ENCODE data around the gene TENM4. TPM values are rescaled to one million over a fixed set of nuclear protein-coding genes. Genes with fewer than 3 reads are reported as not detected.

The TENM4 gene
- total RNA-seq, 1 donor from 2014 or later, result 3.8 TPM

DNA sequence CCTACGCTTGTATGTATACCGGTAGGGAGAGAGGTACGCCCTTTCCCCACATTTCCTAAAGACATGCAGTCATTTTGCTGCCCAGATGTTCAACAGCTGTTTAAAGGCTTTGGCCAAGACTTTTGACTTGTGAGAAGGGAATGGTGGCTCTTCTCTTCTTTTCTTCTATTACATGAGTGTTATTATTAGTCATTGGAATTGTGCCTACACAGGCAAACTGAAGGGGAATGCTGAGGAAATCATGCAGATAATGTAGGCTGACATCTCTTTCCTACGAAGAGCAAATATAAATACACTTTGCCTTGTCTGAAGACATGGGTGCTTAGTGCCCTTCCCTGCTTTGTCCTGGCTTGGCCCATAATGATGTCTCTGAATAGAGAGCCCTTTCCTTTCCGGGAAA, 671.9 kb downstream of the TENM4 start:
- Mint-ChIP-seq H3K4me3 (ENCODE audit: unreplicated experiment) (no peak overlapping the region), H3K27ac (ENCODE audit: unreplicated experiment) (no peak overlapping the region), H3K4me1 (ENCODE audit: low read depth) (no peaks in the 10 kb centered on the region), H3K36me3 (ENCODE audit: low read depth) (no peaks in the 10 kb centered on the region), H3K9me3 (ENCODE audit: low read depth) (no peaks in the 10 kb centered on the region), H3K27me3 (ENCODE audit: low read depth) (no peaks in the 10 kb centered on the region)
- no peak for DNase-seq (ENCODE audit: low spot score)
- TF ChIP-seq, protein P1, sequence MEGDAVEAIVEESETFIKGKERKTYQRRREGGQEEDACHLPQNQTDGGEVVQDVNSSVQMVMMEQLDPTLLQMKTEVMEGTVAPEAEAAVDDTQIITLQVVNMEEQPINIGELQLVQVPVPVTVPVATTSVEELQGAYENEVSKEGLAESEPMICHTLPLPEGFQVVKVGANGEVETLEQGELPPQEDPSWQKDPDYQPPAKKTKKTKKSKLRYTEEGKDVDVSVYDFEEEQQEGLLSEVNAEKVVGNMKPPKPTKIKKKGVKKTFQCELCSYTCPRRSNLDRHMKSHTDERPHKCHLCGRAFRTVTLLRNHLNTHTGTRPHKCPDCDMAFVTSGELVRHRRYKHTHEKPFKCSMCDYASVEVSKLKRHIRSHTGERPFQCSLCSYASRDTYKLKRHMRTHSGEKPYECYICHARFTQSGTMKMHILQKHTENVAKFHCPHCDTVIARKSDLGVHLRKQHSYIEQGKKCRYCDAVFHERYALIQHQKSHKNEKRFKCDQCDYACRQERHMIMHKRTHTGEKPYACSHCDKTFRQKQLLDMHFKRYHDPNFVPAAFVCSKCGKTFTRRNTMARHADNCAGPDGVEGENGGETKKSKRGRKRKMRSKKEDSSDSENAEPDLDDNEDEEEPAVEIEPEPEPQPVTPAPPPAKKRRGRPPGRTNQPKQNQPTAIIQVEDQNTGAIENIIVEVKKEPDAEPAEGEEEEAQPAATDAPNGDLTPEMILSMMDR (IDR thresholded peaks at IDR 0.05), result no peak

DNA sequence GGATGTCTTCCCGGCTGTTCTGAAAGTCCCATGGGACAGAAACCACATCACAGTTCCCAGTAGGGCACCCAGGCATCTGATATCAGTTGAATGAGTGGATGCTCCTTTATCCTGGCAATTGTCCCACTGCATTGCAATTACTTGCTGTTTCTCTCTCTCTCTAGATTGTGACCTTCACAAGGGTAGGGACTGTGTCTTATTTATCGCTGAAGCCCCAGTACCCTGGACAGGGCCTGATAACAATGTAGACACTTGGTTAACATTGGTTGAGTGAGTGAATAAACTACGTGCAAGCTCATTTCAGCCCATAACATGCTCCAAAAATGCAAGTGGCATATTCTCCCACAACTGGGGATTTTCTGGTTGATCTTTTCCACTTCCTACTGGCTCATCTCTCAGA, 672.5 kb downstream of the TENM4 start:
- Mint-ChIP-seq H3K36me3 (ENCODE audit: low read depth) (no peaks in the 10 kb centered on the region), H3K27ac (ENCODE audit: unreplicated experiment) (no peak overlapping the region), H3K4me3 (ENCODE audit: unreplicated experiment) (no peak overlapping the region), H3K9me3 (ENCODE audit: low read depth) (no peaks in the 10 kb centered on the region), H3K27me3 (ENCODE audit: low read depth) (no peaks in the 10 kb centered on the region), H3K4me1 (ENCODE audit: low read depth) (no peaks in the 10 kb centered on the region)
- no peak for DNase-seq (ENCODE audit: low spot score)
- TF ChIP-seq, protein P1 (IDR thresholded peaks at IDR 0.05), result no peak

DNA sequence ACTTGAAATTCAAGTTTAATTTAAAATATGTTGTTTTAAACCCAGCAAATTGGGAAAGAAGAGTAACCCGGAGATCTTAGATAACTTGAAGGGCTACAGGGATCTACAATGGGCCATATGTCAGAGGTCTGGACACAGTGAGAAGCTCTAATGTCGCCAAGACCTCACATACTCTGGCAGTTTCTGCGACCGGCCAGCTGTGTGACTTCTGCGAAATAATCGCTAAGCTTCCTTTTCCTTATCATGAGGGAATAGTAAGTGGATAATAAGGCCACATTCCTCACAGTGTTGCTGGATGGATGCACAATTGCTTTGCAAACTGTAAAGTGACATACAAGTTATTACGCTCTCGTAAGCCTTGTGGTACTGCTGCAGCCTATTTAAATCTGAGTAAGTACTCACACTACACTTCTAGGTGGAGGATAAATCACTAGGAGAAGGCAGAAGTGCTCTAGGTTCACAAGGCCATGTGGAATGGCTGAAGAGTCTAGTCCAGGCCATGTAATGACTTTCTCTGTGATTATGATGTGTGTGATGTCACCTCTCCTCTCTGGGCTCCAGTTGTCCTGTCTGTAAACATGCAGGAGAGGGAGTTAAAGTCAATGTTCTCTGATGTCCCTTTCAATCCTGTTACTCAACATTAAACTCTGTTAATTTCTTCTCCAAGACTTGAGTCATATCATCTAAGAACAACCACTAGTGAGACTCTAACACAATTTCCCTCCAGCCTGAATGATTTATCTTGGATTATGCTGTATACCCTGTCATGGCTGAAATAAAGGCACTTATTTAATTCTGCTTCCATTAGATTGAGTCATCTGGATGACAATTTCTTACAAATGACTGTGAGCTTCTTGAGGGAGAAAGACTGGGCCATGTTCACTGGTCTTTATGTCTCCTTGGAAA, 673.5 kb downstream of the TENM4 start:
- H3K36me3 Mint-ChIP-seq (ENCODE audit: low read depth), result no peaks in the 10 kb centered on the region
- no peaks in the 10 kb centered on the region for H3K27me3 Mint-ChIP-seq (ENCODE audit: low read depth)
- no peak for DNase-seq (ENCODE audit: low spot score)
- no peak overlapping the region for H3K27ac Mint-ChIP-seq (ENCODE audit: unreplicated experiment)
- TF ChIP-seq, protein P1 (IDR thresholded peaks at IDR 0.05), result no peak
- H3K4me1 Mint-ChIP-seq (ENCODE audit: low read depth), result no peaks in the 10 kb centered on the region
- no peaks in the 10 kb centered on the region for H3K9me3 Mint-ChIP-seq (ENCODE audit: low read depth)
- H3K4me3 Mint-ChIP-seq (ENCODE audit: unreplicated experiment), result no peak overlapping the region

DNA sequence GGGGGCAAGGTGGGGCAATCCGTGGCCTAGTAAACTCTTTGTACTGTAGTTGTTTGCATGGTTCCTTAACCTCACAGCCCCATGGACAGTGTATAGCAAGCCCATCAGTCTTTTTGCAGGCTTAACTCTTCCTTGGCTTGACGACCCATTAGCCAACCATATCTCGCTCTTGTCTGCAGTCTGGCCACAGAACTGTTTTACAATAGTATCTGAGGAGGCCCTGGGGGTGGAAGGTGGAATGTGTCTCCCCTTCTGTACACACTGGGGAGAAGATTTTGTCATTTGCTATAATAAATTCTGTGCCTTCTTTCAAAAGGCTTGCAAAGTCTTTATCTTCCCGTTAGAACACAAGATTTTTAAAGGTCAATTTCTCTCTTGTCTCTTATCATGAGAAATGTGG, 675.9 kb downstream of the TENM4 start:
- DNase-seq (ENCODE audit: low spot score), result no peak
- no peaks in the 10 kb centered on the region for H3K9me3 Mint-ChIP-seq (ENCODE audit: low read depth)
- no peaks in the 10 kb centered on the region for H3K27me3 Mint-ChIP-seq (ENCODE audit: low read depth)
- H3K27ac Mint-ChIP-seq (ENCODE audit: unreplicated experiment), result no peak overlapping the region
- no peaks in the 10 kb centered on the region for H3K4me1 Mint-ChIP-seq (ENCODE audit: low read depth)
- peaks cover 3% of the 10 kb centered on the region for H3K36me3 Mint-ChIP-seq (ENCODE audit: low read depth)
- no peak overlapping the region for H3K4me3 Mint-ChIP-seq (ENCODE audit: unreplicated experiment)
- TF ChIP-seq, protein P1 (IDR thresholded peaks at IDR 0.05), result no peak

DNA sequence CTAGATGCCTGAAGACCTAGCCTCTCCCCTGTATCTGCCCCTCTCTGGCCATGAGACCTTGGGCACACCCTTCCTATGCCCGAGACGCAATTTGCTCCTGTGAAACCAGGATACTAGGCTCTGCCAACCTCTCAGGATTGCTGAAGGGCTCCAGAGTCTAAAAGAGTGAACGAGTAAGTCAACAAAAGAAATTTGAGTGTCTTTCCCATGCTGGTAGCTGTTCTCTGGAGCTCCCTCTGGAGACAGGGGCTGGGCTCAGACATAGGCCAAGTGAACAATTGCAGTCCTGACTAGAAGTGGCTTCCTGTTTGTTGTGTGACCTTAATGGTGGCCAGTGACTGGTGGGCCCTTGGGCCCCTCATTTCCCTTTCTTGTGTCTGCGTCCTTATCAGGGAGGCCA, 677.2 kb downstream of the TENM4 start:
- no peak for DNase-seq (ENCODE audit: low spot score)
- no peaks in the 10 kb centered on the region for H3K27me3 Mint-ChIP-seq (ENCODE audit: low read depth)
- H3K36me3 Mint-ChIP-seq (ENCODE audit: low read depth), result peaks cover 3% of the 10 kb centered on the region
- H3K4me1 Mint-ChIP-seq (ENCODE audit: low read depth), result no peaks in the 10 kb centered on the region
- no peak overlapping the region for H3K4me3 Mint-ChIP-seq (ENCODE audit: unreplicated experiment)
- H3K27ac Mint-ChIP-seq (ENCODE audit: unreplicated experiment), result no peak overlapping the region
- TF ChIP-seq, protein P1 (IDR thresholded peaks at IDR 0.05), result no peak
- H3K9me3 Mint-ChIP-seq (ENCODE audit: low read depth), result no peaks in the 10 kb centered on the region

All from chondrocyte (in vitro differentiated cells).